RPMI7951 (cell line): ENCODE data around the gene STPG4. TPM values are rescaled to one million over a fixed set of nuclear protein-coding genes. Genes with fewer than 3 reads are reported as not detected.

Experiments
- DNase-seq: peaks from one replicate; pipeline ENCODE4 v3.0.0-alpha.2; 2012; ENCODE audit warnings: low read depth
- total RNA-seq: library from RNA; depleted of rRNA; stranded (reverse); fragments of >200 nt; shearing (Covaris generic); gene quantifications from 2 replicates; pipeline ENCODE4 v1.2.3, GENCODE V29; 2014

Gene STPG4
- total RNA-seq, 1 experiment from 2014 or later, result not detected

DNA sequence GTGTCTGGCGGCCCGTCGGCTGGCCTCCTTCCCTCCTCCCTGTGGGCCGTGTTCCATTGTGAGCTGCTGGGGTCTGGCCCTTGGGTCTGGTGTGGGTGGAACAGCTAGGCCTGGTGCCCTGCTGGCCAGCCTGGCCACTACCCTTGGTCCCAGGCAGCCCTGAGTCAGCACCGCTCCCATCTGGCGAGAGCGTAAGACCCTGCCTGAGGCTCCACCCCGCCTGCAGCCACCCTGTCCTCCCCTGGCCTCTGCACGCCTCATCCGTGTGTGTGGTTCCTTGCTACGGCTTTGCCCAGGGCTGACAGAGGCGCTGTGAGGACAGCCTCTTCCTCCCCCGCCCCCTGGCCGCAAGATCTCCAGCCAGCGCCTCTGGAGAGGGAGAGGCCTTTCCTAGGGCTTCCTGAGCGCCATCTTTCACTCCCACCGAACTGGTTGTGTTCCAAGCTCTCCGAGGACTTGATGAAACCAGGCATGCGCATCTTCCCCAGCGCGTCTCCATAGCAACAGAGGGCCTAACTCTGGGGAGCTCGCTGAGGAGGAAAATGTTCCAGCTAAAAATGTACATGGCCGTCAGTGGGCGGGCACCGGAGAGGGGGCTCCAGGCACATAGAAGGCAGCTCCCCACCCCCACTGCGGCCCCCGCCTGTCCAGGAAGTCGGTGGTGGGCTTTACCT lies 83.0 kb downstream of the STPG4 start:
- DNase-seq, result peak; percentile 100

DNA sequence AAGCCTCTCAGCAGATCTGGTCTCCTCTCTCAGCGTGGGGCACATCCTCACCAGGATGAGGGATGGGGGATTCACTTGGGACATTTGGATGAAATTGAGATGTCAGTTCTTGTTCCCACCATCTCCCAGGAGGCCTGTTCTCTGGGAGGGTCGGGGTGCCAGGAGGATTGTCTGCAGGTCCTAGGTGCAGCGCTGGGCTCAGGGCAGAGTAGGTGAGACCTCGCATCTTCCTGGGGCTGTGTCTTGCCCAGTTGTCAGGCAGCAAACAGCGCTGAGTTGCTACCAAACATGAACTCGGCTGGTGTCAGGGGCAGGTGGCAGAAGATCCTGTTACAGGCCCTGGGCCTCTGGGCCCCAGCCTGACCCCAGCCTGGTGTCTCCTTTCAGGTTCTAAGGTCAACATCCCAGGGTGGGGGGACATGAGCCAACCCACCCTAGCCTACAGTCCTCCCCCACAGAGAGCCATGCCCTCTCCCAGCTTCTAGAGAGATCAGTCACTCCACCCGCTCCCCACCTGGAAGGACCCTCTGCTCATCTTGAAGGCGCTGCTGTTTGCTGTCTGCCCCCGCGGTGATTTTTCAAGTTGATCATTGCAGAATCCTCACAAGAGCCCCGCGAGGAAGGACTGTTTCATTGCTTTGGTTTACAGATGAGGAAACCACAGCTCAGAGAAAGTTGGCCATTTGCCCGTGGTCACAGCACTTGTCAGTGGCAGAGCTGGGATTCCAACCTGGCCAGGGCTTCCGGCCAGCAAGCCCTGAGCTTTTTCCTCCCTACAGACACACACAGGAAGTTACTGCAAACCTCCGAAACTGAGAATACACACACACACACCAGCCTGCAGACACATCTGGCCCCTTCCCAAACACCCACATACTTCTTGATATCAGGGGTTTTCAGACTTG lies 83.9 kb downstream of the STPG4 start:
- DNase-seq, result peak; percentile 100

- DNase-seq, result peak; percentile 93
Observed at GRCh38 chr2:47070155-47070919, 84.8 kb downstream of the STPG4 start.

- DNase-seq, result peak; percentile 93
Observed at GRCh38 chr2:47069628-47070154, 85.4 kb downstream of the STPG4 start.

- DNase-seq, result no peak
Observed at GRCh38 chr2:47068981-47069627, 86.0 kb downstream of the STPG4 start.

DNA sequence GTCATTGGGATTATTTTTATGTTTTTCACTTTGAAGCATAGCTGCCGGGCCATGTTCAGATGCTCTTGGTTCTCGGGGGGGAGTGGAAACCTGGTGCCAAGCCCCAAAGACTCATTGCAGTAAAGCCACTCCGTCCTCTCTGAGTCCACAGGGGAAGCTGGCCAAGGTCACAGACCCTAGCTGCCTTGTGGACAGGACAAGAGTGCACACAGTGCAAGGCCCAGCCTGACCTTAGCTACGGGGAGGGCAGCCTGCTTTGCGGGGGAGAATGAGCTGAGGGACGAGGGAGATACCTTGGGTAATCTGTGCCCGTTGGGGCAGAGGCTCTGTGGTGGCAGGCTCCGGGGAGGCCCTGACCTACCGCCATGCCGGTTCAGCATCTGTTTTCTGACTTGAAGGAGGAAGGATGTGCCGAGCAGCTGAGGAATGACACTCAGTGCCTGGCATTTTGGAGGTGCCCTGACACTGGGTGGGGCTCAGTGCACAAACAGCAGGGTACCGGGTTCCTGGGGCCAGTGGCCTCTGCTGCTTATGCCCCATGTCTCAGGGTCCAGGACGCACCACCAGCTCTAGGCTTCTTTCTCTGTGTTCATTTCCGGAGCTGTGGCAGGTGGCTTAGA lies 87.2 kb downstream of the STPG4 start:
- DNase-seq, result no peak

- DNase-seq, result peak; percentile 96
Observed at GRCh38 chr2:47065771-47066380, 89.2 kb downstream of the STPG4 start.

DNA sequence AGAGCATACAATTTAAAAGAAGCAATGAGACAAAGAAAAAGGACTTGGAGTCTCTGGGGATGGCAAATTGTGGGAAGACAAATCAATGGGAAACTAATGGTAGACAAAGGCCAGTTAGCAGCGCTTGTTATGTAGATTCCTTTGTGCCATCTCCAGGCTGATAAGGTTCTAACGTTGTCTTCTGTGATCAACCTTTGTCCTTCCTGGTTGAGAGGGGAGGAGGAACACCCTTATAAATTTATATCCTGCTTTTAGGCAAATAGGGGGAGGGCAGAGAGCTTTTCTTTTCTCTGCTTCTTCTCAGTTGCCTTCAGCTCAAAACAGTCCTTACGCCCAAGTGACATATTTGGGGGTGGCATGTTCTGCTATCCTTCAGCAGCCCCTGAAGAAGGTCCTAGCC lies 89.8 kb downstream of the STPG4 start:
- no peak for DNase-seq

DNA sequence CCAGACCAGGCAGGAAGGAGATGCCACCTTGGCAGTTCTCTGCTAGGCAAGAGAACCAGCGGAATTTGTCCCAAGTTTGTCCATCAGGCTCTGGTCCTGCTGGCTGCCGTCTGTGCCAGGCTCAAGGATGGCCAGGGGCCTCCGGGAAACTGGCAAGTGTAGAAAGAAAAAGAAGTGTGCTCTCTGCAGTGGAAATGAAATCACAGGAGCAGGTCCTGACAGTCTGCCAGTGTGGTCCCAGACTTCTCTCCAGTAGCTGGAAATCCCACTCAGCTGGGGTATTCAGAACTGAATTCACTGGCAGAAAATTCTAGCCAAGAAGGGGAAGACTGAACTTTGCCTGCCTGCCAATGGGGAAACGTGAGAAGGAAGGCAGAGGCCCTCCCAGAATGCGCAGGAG lies 91.0 kb downstream of the STPG4 start:
- no peak for DNase-seq

DNA sequence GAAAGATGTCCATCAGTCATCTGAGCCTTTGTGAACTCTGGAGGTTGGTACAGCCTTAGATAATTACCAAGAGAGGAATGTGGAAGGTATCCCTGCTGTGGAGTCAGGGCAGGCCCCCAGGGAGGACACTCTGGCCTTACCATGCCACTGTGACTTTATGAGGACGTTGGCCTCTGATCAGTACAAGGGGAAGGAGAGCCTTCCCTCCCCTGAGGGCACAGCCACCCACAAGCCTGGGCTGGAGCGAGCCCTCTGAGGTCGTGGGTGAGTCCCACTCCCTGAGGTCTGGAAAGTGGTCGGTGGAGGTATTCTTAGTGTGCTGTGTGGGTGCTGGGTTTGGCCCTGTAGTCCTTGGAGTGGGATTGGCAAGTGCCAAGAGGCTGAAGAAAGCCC lies 91.6 kb downstream of the STPG4 start:
- peak; percentile 81 for DNase-seq

DNA sequence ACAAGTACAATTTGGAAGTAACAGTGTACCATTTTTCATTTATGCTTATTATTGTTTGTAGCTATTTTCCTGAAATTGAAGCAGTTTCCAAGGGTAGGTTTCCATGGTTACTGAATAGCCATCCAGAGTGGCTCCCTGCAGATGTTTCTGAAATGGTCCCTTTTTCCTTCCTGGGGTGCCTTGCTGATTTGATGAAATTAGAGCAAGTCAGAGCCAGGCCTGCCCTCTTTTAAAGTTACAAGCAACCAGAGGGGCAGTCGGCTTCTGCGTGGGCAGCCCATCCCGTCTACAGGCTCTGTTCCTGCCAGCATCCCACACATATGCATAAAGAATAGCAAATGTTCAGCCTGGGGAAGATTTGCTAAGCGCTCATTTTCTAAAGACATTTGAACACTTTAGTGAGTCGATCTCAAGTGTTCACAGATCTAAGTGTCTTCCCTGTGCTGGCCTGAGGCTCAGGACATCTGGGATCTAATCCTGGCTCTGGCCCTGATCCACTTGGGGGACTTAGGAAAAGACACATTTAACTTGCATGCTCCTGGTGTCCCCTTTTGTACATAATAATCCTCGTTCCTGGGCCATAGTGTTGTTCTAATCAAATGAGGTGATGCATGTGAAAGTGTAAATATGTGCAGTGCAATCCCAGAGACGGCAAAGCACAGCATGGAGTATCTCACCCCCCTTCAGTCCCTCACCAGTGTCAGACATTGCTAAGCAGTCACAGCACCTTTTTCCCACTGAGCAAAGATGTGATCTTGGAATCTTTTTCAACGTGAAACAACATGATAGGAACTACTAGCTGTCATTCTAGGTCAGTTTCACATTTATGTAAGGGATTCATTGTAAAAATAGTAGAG lies 92.2 kb downstream of the STPG4 start:
- no peak for DNase-seq

DNA sequence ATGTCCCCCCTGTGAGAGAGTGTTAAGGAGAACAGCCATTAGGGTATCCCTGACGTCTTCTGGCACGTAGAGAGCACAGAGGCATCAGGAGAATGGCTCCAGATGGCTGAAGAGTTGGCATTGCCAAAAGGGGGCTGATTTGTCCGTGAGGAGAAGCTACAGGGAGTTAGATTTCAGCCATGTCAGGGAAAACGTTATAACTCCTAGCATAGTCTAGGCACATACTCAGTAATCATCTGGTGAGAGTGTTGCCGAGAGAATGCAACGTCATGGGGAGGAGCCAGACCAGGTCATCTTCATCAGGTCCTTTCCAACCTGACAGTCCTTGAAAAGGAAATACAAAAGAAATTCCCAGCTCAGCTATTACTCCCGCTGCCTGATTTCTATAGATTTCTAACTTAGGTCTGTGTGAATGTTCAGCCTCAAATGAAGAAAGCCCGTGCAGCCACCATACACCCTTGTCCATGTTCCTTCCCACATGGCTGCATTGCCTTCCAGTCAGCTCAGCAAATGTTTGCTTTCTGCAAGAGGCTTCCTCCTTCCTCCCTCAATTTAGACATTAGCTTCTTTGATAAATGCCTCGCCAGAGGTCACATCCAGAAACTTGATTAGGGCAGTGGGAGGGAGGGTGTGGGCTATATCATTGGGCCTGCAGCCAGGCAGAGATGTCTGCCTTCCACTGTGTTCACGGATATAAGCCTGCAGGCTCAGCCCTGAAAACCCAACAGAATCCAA lies 93.0 kb downstream of the STPG4 start:
- DNase-seq, result no peak

DNA sequence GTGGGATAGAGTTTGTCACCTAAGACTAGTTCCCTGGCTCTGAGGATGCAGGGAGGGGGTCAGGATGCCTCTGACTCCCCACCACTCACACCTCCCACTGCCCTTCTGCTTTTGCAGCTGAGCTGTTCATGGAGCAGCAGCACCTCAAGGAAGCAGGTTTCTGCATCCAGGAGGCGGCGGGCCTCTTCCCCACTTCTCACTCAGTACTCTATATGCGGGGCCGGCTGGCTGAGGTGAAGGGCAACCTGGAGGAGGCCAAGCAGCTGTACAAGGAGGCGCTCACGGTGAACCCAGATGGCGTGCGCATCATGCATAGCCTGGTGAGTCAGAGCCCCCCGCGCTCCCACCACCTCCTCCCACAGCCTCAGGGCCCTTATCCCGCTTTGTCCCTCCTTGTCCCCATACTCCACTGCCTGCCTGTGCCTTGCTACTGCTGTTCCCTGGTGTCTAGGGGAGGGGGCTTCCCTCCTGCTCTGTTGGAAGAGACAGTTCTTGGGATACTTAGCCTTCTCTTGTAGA lies 94.4 kb downstream of the STPG4 start:
- peak; percentile 73 for DNase-seq

DNA sequence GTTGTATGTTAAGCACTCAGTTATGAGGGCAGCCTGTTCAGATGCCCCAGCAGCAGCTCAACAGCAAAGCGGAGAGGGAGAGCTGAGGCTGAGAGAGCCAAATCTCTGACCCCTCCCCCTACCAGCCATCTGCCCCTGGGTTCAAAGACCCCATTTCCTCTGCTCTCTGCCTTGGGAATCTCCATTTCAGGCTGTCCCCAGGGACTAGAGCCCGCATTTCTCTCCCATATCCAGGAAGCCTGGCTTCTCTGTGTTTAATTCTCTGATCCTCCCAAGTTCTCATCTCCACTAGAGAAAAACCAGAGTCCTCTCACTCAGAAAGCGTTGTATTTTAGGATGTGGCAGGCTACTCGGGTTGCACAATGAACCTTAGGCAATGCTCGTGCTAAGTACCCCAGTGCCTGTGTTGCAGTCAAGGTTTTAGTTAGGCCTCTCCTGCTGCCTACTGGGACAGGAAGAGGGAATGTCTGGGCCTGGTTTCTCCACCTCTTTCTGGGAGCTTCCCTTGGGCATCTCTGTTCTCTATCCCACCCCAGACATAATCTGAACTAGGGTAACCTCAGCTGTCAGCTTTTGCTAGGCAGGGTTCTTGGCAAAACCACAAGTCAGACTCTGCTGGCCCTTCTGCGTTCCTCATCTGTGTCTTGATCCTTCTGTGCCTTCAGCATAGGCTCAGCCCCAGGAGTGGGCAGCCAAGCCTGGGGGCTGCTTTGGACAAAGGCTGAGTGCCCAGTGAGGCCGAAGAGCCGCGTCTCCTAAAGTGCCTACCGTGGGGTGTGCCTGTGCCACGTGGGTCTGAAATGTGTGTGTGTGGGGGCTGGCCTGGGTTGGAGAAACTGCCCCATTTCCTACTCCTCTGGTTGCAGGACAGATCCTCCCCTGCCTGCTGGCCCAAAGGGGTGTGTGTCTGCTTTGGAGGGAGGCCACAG lies 96.8 kb downstream of the STPG4 start:
- DNase-seq, result peak; percentile 72

DNA sequence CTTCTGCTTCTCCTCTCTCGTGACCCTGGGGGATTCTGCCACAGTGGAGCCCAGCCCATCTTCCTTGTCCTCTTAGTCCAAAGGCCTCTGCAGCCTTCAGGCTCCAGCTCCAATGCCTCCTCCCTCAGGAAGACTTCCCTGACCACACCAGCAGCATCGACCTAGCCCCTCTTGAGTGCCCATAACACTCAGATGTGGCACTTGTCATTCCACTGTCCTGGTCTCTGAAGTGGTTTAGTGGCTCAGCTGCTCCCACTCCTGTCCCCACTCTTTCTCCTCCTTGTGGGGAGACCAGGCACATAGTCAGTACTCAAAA lies 97.5 kb downstream of the STPG4 start:
- DNase-seq, result no peak

DNA sequence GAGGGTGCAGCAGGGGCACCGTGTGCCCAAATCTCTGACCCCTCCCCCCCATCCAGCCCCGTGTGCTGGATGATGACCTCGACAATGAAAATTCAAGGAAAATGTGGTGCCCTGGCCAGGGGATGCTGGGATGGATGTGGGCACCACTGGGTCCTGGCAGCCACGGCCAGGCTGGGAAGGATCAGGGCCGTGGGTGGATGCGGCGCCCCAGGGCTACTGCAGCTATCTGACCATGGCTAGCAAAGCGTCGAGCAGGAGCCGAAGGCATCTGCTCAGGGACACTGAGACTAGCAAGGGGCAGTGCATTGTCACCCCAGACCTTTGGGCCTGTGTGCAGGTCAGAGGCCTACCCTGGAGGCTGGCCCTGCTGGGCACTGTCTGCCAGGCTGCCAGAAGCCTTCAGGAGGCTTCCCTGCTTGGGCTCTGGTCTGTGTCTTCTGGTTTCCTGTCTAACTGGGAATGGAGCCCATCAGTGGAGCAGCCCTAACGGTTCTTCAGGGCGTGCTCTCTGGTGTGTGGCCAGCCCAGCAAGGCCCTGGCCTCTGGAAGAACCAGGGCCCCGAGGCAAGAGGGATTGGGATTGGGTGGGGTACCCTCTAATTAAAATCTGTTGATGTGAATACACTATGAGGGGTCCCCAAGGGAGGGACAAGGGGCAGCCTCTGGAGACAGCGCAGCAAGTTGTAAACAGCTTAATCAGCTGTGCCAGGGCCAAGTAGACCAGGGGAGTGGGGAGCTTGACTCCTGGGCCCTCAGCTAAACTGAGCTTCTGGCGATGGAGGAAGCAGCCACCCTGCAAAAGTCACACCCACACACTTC lies 98.0 kb downstream of the STPG4 start:
- DNase-seq, result peak; percentile 75

GRCh38 chr2:47056374-47056773 lies 98.7 kb downstream of the STPG4 start:
- peak; percentile 95 for DNase-seq
